K562 (cell line): ENCODE results near the gene ZNHIT2. TPM values are rescaled to one million over a fixed set of nuclear protein-coding genes. Genes with fewer than 3 reads are reported as not detected.
A peak's percentile ranks its signal among the peaks of the same experiment; 100 is the strongest.

Experiments
- BCOR ChIP-seq: fragments of 450-650 bp; IDR thresholded peaks from 2 replicates; pipeline ENCODE4 v1.6.1; 2016
- CBX8 ChIP-seq: fragments of 200-600 bp; sonication (generic); IDR thresholded peaks from 2 replicates; pipeline ENCODE4 v1.6.1; 2012; ENCODE audit warnings: borderline replicate concordance, mixed run types, low read depth, mild to moderate bottlenecking, moderate library complexity, mixed read lengths, low read length, control low read depth, inconsistent platforms; ENCODE audit not compliant: poor library complexity, severe bottlenecking; ENCODE audit errors: extremely low read depth
- CREM ChIP-seq: IDR thresholded peaks from 2 replicates; pipeline ENCODE4 v1.6.1; 2014; ENCODE audit warnings: antibody characterized with exemption, low read depth
- CTCFL ChIP-seq: IDR thresholded peaks from 2 replicates; pipeline ENCODE4 v1.6.1; 2011; ENCODE audit warnings: borderline replicate concordance, low read depth, mild to moderate bottlenecking, moderate library complexity, low read length; ENCODE audit not compliant: insufficient read depth, poor library complexity, severe bottlenecking
- FOXP4 ChIP-seq: sonication (generic); formaldehyde crosslinking; IDR thresholded peaks from 2 replicates; pipeline ENCODE4 v1.8.0; 2022; ENCODE audit warnings: mild to moderate bottlenecking, missing genetic modification reagents, borderline replicate concordance
- GMEB1 ChIP-seq: fragments of 250-450 bp; sonication (Bioruptor Pico); IDR thresholded peaks from 2 replicates; pipeline ENCODE4 v1.4.0; 2020; ENCODE audit warnings: mild to moderate bottlenecking
- HMBOX1 ChIP-seq: sonication (generic); IDR thresholded peaks from 2 replicates; pipeline ENCODE4 v1.6.1; 2016
- HMGXB4 ChIP-seq: sonication (generic); formaldehyde crosslinking; IDR thresholded peaks from 2 replicates; pipeline ENCODE4 v1.8.1; 2023; ENCODE audit warnings: mild to moderate bottlenecking, missing genetic modification reagents
- NFYB ChIP-seq: IDR thresholded peaks from 2 replicates; pipeline ENCODE4 v1.6.1; 2011; ENCODE audit warnings: mild to moderate bottlenecking, moderate library complexity; ENCODE audit not compliant: insufficient read length; ENCODE audit errors: extremely low read depth
- POLR2A ChIP-seq: fragments of 450-650 bp; conservative IDR thresholded peaks from 2 replicates; pipeline ENCODE4 v1.6.1; 2016
- SIN3A ChIP-seq, 2 experiments: fragments of 150-350 bp in 1 of 2; IDR thresholded peaks; 2 replicates each; pipeline ENCODE4 v1.6.1; 2011 to 2016; ENCODE audit warnings: borderline replicate concordance in 2 of 2, low read depth in 2 of 2, low read length in 2 of 2, mild to moderate bottlenecking in 2 of 2, moderate library complexity in 2 of 2; ENCODE audit not compliant: control insufficient read depth in 1 of 2
- SNRNP70 ChIP-seq: fragments of 200-400 bp; formaldehyde crosslinking; optimal IDR thresholded peaks from 2 replicates; pipeline ENCODE3; 2017; ENCODE audit warnings: low read depth, low read length
- TEAD1 ChIP-seq, 2 experiments: fragments of 450-650 bp in 1 of 2; sonication (generic) in 1 of 2; formaldehyde crosslinking; IDR thresholded peaks; 2 replicates each; pipeline versions ENCODE4 v1.4.0 to v1.8.0; 2020 to 2022; ENCODE audit warnings: mild to moderate bottlenecking in 2 of 2, missing genetic modification reagents in 1 of 2
- ZEB2 ChIP-seq: fragments of 450-650 bp; IDR thresholded peaks from 2 replicates; pipeline ENCODE4 v1.6.1; 2016
- ZKSCAN1 ChIP-seq: fragments of 150-350 bp; IDR thresholded peaks from 2 replicates; pipeline ENCODE4 v1.6.1; 2016; ENCODE audit warnings: low read depth, low read length
- ZNF668 ChIP-seq: fragments of 250-450 bp; sonication (Bioruptor Pico); IDR thresholded peaks from 2 replicates; pipeline ENCODE4 v1.8.0; 2022; ENCODE audit warnings: mild to moderate bottlenecking, inconsistent platforms
- polyA plus RNA-seq, 8 experiments: library from polyadenylated mRNA; depleted of rRNA in 4 of 8; stranded (reverse) in 5 of 8; unstranded in 3 of 8; fragments of >200 nt; fragmentation: Nextera tagmentation in 2 of 8; fragmentation: Illumina TruSeq in 1 of 8; extraction: Ambion mirVana in 2 of 8; extraction: Trizol in 1 of 8; gene quantifications; 2 replicates each; pipeline versions ENCODE4 v1.2.1 to v1.2.3, GENCODE V29; 2011 to 2014; ENCODE audit warnings: inconsistent platforms in 1 of 8, missing spikeins in 1 of 8
- total RNA-seq, 7 experiments: library from RNA; depleted of rRNA in 6 of 7; stranded (reverse); fragments of >200 nt in 6 of 7; fragmentation: Illumina TruSeq in 2 of 7; extraction: Trizol in 2 of 7; gene quantifications; 2 replicates each; pipeline versions ENCODE4 v1.2.1 to v1.2.3, GENCODE V29; 2011 to 2021; ENCODE audit warnings: low replicate concordance in 1 of 7

ZNHIT2 gene
- total and polyA plus RNA-seq, 9 of the 15 experiments (the other 6 are each of a cell fraction or from before 2014, with no cell fraction given) = 0.08 to 39.0 (median 2.5) TPM

GRCh38 chr11:65121865-65122696 lies 4.6 kb upstream of the ZNHIT2 start, which contains the start of the genes FAU and MRPL49 (continued):
- 0 out of 2 replicates have a peak, but pooled peaks have one; percentile 5 for TF ChIP-seq HMGXB4 (CRISPR knock-in tag)
- TF ChIP-seq HMBOX1 = no peak
- no peak for TF ChIP-seq CBX8
- peak in 1 of 2 experiments; percentile 95; a peak in 1 of 4 replicates for TF ChIP-seq TEAD1 (CRISPR knock-in tag; IDR thresholded peaks at IDR 0.05)
- TF ChIP-seq ZKSCAN1 = peak; percentile 31; the same call in 1 of the 2 replicates
- peak; percentile 36 to 72; a peak in 3 of 4 replicates for TF ChIP-seq SIN3A (IDR thresholded peaks at IDR 0.05; ENCODE audit: borderline replicate concordance in 2 of 2, control insufficient read depth in 1 of 2, low read depth in 2 of 2, low read length in 2 of 2)
- TF ChIP-seq CREM = peak; percentile 99
- TF ChIP-seq BCOR = no peak
- TF ChIP-seq FOXP4 = no peak
- no peak; the same call in 1 of the 2 replicates for TF ChIP-seq ZEB2
- no peak for TF ChIP-seq NFYB
- no peak for TF ChIP-seq ZNF668 (CRISPR knock-in tag)
- TF ChIP-seq SNRNP70 = no peak
- peak; percentile 93 for TF ChIP-seq GMEB1 (CRISPR knock-in tag)
- TF ChIP-seq POLR2A = peak; percentile 95
- no peak for TF ChIP-seq CTCFL
